DOHH2 (cell line): ENCODE data around the gene ADAM19.

ENCODE experiments used
- H3F3A ChIP-seq: fragments of 200-600 bp; sonication (generic), shearing (Covaris generic); 2 replicates; pipeline ENCODE4 v1.6.0; 2016; ENCODE audit warnings: antibody characterized with exemption, mild to moderate bottlenecking; ENCODE audit not compliant: control insufficient read depth, insufficient read depth
- H3K27ac ChIP-seq: fragments of 200-600 bp; sonication (generic); 2 replicates; pipeline ENCODE4 v1.5.1; 2014; ENCODE audit warnings: low read depth, mild to moderate bottlenecking, low read length, moderate library complexity
- H3K27me3 ChIP-seq: fragments of 200-600 bp; sonication (generic); 2 replicates; pipeline ENCODE4 v1.6.1; 2014; ENCODE audit warnings: mild to moderate bottlenecking, low read length, mixed read lengths; ENCODE audit not compliant: control insufficient read depth
- H3K36me3 ChIP-seq: fragments of 200-600 bp; sonication (generic); 2 replicates; pipeline ENCODE4 v1.6.1; 2014; ENCODE audit warnings: mild to moderate bottlenecking, low read length, moderate library complexity, mixed read lengths; ENCODE audit not compliant: control insufficient read depth
- H3K4me1 ChIP-seq: fragments of 200-600 bp; sonication (generic); 2 replicates; pipeline ENCODE4 v1.6.1; 2014; ENCODE audit warnings: mild to moderate bottlenecking, low read length, mixed read lengths; ENCODE audit not compliant: control insufficient read depth
- H3K4me2 ChIP-seq: fragments of 200-600 bp; sonication (generic); 2 replicates; pipeline ENCODE4 v1.6.0; 2014; ENCODE audit warnings: mild to moderate bottlenecking, low read length, moderate library complexity
- H3K4me3 ChIP-seq: fragments of 200-600 bp; sonication (generic); 2 replicates; pipeline ENCODE4 v1.5.1; 2014; ENCODE audit warnings: mild to moderate bottlenecking, low read length, mixed read lengths
- H3K79me2 ChIP-seq: fragments of 200-600 bp; sonication (generic); 2 replicates; pipeline ENCODE4 v1.6.1; 2014; ENCODE audit warnings: mild to moderate bottlenecking, low read length, mixed read lengths; ENCODE audit not compliant: control insufficient read depth
- H3K9me2 ChIP-seq: fragments of 200-600 bp; sonication (generic); replicated peaks from 2 replicates; pipeline ENCODE4 v1.6.1; 2014; ENCODE audit warnings: mild to moderate bottlenecking, low read length, mixed read lengths; ENCODE audit not compliant: control insufficient read depth
- H3K9me3 ChIP-seq: fragments of 200-600 bp; sonication (generic); 2 replicates; pipeline ENCODE4 v1.6.1; 2014; ENCODE audit warnings: antibody characterized with exemption, low read length, mixed read lengths; ENCODE audit not compliant: control insufficient read depth, insufficient read depth
- H4K20me1 ChIP-seq: fragments of 200-600 bp; sonication (generic); 2 replicates; pipeline ENCODE4 v1.6.0; 2014; ENCODE audit warnings: low read depth, mild to moderate bottlenecking, antibody characterized with exemption, low read length, moderate library complexity; ENCODE audit not compliant: control insufficient read depth, insufficient read depth
- EZH2phosphoT487 ChIP-seq: fragments of 200-600 bp; sonication (generic); IDR thresholded peaks from 2 replicates; pipeline ENCODE4 v1.6.1; 2017; ENCODE audit warnings: borderline replicate concordance, mild to moderate bottlenecking, antibody characterized with exemption, low read length, moderate library complexity, mixed read lengths
- TF ChIP-seq, protein P1 (sequence below): fragments of 200-600 bp; sonication (generic); IDR thresholded peaks from one replicate; pipeline ENCODE4 v1.5.1; 2014; ENCODE audit warnings: antibody characterized with exemption, mild to moderate bottlenecking, low read depth, low read length; ENCODE audit not compliant: poor library complexity, severe bottlenecking

The ADAM19 gene

DNA sequence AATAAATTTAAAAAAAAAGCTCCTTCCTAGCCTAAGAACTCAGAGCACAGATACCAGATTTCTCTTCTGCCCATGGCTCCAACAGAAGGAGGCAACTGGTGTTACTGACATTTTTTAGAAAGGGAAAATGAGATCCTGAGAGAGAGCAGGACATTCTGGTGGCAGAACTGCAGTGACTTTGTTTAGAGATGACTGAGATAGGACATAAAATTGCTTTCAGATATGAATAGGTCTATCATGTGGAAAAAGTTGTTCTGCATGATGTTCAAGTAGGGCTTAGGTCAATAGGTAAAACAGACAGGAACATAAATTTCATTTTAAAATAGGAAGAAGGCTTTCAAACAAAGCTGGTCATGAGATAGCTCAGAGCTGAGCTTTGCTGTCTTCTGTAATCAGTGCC lies 66.0 kb downstream of the ADAM19 start:
- H3K27me3 ChIP-seq = no peaks in the 10 kb centered on the region
- H3K4me1 ChIP-seq = peaks cover 89% of the 10 kb centered on the region
- H3K9me2 ChIP-seq = no peaks in the 10 kb centered on the region
- H3K4me2 ChIP-seq = peak overlapping the region; percentile 27
- peaks cover 38% of the 10 kb centered on the region for H3F3A ChIP-seq
- peaks cover 10% of the 10 kb centered on the region for H3K79me2 ChIP-seq
- TF ChIP-seq, protein P1, sequence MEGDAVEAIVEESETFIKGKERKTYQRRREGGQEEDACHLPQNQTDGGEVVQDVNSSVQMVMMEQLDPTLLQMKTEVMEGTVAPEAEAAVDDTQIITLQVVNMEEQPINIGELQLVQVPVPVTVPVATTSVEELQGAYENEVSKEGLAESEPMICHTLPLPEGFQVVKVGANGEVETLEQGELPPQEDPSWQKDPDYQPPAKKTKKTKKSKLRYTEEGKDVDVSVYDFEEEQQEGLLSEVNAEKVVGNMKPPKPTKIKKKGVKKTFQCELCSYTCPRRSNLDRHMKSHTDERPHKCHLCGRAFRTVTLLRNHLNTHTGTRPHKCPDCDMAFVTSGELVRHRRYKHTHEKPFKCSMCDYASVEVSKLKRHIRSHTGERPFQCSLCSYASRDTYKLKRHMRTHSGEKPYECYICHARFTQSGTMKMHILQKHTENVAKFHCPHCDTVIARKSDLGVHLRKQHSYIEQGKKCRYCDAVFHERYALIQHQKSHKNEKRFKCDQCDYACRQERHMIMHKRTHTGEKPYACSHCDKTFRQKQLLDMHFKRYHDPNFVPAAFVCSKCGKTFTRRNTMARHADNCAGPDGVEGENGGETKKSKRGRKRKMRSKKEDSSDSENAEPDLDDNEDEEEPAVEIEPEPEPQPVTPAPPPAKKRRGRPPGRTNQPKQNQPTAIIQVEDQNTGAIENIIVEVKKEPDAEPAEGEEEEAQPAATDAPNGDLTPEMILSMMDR = no peak
- TF ChIP-seq EZH2phosphoT487 = no peak
- H3K27ac ChIP-seq = peak overlapping the region; percentile 100
- H4K20me1 ChIP-seq = no peaks in the 10 kb centered on the region
- no peak overlapping the region for H3K4me3 ChIP-seq
- no peaks in the 10 kb centered on the region; the same call in 1 of the 2 replicates for H3K9me3 ChIP-seq
- H3K36me3 ChIP-seq = peaks cover 96% of the 10 kb centered on the region

DNA sequence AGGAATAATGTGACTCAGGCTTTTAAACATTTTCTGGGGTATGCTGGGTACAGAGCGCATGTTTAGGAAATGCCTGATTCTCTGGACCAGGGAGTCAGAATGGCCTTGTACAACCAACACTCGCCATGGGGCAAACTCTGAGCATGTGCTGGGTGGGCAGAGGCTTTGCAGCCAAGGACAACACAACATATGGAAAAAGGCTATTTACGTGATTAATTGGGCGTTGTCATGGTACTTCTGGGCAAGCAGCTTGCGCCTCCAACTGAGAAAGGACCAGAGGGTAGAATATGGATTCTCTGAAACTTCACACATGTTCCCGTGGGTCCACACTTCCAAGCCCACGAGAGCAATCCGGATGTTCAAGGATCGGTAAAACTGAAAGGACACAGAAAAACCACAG lies 66.5 kb downstream of the ADAM19 start:
- H3K9me3 ChIP-seq = no peaks in the 10 kb centered on the region; the same call in 1 of the 2 replicates
- peak overlapping the region; percentile 62 for H3K4me2 ChIP-seq
- H4K20me1 ChIP-seq = no peaks in the 10 kb centered on the region
- H3K27me3 ChIP-seq = no peaks in the 10 kb centered on the region
- TF ChIP-seq, protein P1 = no peak
- no peak for TF ChIP-seq EZH2phosphoT487
- H3F3A ChIP-seq = peaks cover 43% of the 10 kb centered on the region
- peaks cover 10% of the 10 kb centered on the region for H3K79me2 ChIP-seq
- no peaks in the 10 kb centered on the region for H3K9me2 ChIP-seq
- H3K27ac ChIP-seq = peak overlapping the region; percentile 100
- peaks cover 94% of the 10 kb centered on the region for H3K4me1 ChIP-seq
- peaks cover 98% of the 10 kb centered on the region for H3K36me3 ChIP-seq
- H3K4me3 ChIP-seq = no peak overlapping the region

GRCh38 chr5:157506981-157507780 lies 68.4 kb downstream of the ADAM19 start:
- Histone ChIP-seq H3K9me2 (no peaks in the 10 kb centered on the region), H3K27ac (peak overlapping the region; percentile 100), H3K4me3 (no peak overlapping the region), H3K79me2 (peaks cover 10% of the 10 kb centered on the region), H4K20me1 (no peaks in the 10 kb centered on the region), H3K36me3 (peaks cover 87% of the 10 kb centered on the region), H3K4me2 (peak overlapping the region; percentile 62), H3K9me3 (no peaks in the 10 kb centered on the region; the same call in 1 of the 2 replicates), H3K27me3 (no peaks in the 10 kb centered on the region), H3F3A (peaks cover 62% of the 10 kb centered on the region), H3K4me1 (peaks cover 100% of the 10 kb centered on the region)
- TF ChIP-seq EZH2phosphoT487 = no peak
- TF ChIP-seq, protein P1 = no peak
